Osteoblast (primary cell): ENCODE measurements around the gene CKMT2. TPM values are rescaled to one million over a fixed set of nuclear protein-coding genes. Genes with fewer than 3 reads are reported as not detected.

ENCODE experiments used
- DNase-seq: peaks from one replicate; pipeline ENCODE4 v3.0.0; 2011; ENCODE audit warnings: low spot score, mixed read lengths; ENCODE audit not compliant: insufficient read length; ENCODE audit errors: missing footprints
- H2AFZ ChIP-seq: 2 replicates; pipeline ENCODE4 v1.6.0; 2011; ENCODE audit warnings: mild to moderate bottlenecking, low read length
- H3K27ac ChIP-seq: 2 replicates; pipeline ENCODE4 v1.5.1; 2011; ENCODE audit warnings: mild to moderate bottlenecking, low read depth, low read length, moderate library complexity
- H3K27me3 ChIP-seq: 2 replicates; pipeline ENCODE4 v1.6.0; 2012; ENCODE audit warnings: mild to moderate bottlenecking, control low read depth, inconsistent platforms, low read length, moderate library complexity; ENCODE audit not compliant: insufficient read depth
- H3K36me3 ChIP-seq: 2 replicates; pipeline ENCODE4 v1.5.1; 2011; ENCODE audit warnings: mild to moderate bottlenecking, low read length, control low read depth, moderate library complexity; ENCODE audit not compliant: insufficient read depth
- H3K4me1 ChIP-seq: 2 replicates; pipeline ENCODE4 v1.5.1; 2011; ENCODE audit warnings: mild to moderate bottlenecking, low read length, control low read depth, moderate library complexity; ENCODE audit not compliant: insufficient read depth
- H3K4me2 ChIP-seq: 2 replicates; pipeline ENCODE4 v1.6.0; 2011; ENCODE audit warnings: mild to moderate bottlenecking, low read length; ENCODE audit not compliant: insufficient read depth
- H3K4me3 ChIP-seq: fragments of 200-600 bp; sonication (generic); 3 replicates; pipeline ENCODE4 v1.5.1; 2012; ENCODE audit warnings: mild to moderate bottlenecking, low read length, inconsistent platforms; ENCODE audit not compliant: insufficient read depth
- H3K79me2 ChIP-seq: 2 replicates; pipeline ENCODE4 v1.6.0; 2012; ENCODE audit warnings: mild to moderate bottlenecking, low read length, control low read depth, inconsistent platforms; ENCODE audit not compliant: insufficient read depth
- H3K9me3 ChIP-seq: 2 replicates; pipeline ENCODE4 v1.5.1; 2011; ENCODE audit warnings: low read depth, low read length, control low read depth
- H4K20me1 ChIP-seq: 2 replicates; pipeline ENCODE4 v1.6.0; 2012; ENCODE audit warnings: mild to moderate bottlenecking, low read length, control low read depth; ENCODE audit not compliant: insufficient read depth
- total RNA-seq: library from RNA; depleted of rRNA; stranded (reverse); fragments of >200 nt; gene quantifications from 2 replicates; pipeline ENCODE4 v1.2.3, GENCODE V29; 2012
- TF ChIP-seq, protein P1 (sequence below): IDR thresholded peaks from 2 replicates; pipeline ENCODE4 v1.5.1; 2011; ENCODE audit warnings: mild to moderate bottlenecking, low read depth, low read length, moderate library complexity; ENCODE audit errors: extremely low read depth

CKMT2 gene
- total RNA-seq, 1 donor: 1.4 TPM

DNA sequence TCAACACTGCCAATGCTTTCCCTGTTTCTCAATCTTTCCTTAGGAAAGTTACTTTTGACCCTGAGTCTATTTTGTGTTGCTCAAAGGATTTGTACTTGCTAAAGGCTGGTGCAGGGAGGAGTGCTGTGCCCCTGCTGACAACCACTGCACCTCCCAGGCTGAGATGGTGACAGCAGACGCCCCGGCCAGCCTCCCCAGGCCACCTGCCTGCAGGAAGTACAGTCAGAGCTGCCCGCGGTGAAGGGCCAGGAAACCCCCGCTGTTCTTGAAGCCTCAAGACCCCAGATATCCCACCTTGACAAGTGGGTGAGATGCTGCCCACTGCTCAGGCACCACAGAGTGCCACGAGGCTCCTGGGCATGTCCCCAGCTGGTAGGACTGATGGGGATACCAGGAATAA, 44.2 kb upstream of the CKMT2 start:
- Histone ChIP-seq H3K4me1 (no peaks in the 10 kb centered on the region), H3K79me2 (no peaks in the 10 kb centered on the region), H2AFZ (no peak overlapping the region), H3K9me3 (no peaks in the 10 kb centered on the region), H3K4me2 (no peak overlapping the region), H3K27ac (no peak overlapping the region), H3K27me3 (peaks cover 28% of the 10 kb centered on the region), H4K20me1 (no peaks in the 10 kb centered on the region), H3K36me3 (no peaks in the 10 kb centered on the region), H3K4me3 (no peak overlapping the region)
- TF ChIP-seq, protein P1, sequence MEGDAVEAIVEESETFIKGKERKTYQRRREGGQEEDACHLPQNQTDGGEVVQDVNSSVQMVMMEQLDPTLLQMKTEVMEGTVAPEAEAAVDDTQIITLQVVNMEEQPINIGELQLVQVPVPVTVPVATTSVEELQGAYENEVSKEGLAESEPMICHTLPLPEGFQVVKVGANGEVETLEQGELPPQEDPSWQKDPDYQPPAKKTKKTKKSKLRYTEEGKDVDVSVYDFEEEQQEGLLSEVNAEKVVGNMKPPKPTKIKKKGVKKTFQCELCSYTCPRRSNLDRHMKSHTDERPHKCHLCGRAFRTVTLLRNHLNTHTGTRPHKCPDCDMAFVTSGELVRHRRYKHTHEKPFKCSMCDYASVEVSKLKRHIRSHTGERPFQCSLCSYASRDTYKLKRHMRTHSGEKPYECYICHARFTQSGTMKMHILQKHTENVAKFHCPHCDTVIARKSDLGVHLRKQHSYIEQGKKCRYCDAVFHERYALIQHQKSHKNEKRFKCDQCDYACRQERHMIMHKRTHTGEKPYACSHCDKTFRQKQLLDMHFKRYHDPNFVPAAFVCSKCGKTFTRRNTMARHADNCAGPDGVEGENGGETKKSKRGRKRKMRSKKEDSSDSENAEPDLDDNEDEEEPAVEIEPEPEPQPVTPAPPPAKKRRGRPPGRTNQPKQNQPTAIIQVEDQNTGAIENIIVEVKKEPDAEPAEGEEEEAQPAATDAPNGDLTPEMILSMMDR: no peak
- DNase-seq: no peak

DNA sequence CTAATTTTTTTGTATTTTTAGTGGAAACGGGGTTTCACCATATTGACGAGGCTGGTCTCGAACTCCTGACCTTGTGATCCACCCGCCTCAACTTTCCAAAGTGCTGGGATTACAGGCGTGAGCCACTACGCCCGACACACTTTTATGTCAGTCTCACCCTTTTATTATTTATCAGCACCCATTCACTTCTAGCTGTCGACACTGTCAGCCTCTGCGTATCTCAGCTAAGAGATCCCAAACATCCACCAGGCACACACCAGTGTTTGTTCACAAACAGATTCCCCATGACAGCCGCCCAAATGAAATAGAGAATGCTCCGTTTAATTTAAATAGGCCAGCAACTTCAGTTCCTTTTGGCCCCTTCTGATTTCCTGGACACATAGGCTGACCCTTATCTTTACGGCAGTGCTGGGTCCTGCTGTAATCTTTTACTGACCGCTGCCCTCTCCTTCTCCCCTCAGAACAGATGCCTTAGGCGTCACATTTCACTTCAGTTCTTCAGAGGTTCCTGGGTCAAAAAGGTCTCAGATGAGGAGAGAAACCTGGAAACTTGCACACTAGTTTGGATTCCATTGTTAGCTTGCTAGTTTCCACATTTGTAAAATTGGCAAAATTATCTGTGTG, 43.1 kb upstream of the CKMT2 start:
- Histone ChIP-seq H2AFZ (no peak overlapping the region), H3K4me3 (no peak overlapping the region), H3K79me2 (no peaks in the 10 kb centered on the region), H3K4me2 (no peak overlapping the region), H4K20me1 (no peaks in the 10 kb centered on the region), H3K4me1 (no peaks in the 10 kb centered on the region), H3K27ac (no peak overlapping the region), H3K27me3 (peaks cover 28% of the 10 kb centered on the region), H3K9me3 (no peaks in the 10 kb centered on the region), H3K36me3 (no peaks in the 10 kb centered on the region)
- TF ChIP-seq, protein P1: no peak
- DNase-seq: peak; percentile 35

DNA sequence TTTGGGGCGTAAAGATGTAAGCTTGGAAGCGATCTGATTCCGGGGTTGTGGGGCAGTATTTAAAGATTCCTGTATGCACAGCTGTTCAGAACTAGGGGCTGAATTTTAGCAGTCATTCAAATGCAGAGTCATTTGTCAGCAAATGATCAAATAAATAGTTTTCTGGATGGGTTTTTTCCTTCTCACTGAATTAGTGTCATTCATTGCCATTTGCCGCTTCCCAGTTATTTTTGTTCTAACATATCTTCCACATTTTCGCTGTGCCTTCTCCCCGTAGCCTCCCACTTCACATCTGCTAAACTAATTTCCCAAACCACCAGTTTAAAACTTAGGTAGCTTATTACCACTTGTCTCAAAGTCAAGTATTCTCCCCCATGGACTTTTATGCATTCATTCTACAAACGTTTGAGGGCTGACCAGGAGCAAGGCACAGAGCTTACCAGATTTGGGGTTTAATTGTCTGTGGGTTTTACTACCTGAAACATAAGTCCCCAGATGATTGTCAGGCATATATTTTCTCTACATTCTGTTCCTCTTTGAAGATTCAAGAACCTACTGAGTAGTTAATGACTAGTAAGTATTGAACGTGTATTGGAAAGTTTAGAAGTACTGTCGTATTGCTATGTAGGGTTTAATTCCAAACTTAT, 41.3 kb upstream of the CKMT2 start:
- peak overlapping the region; percentile 15 for H2AFZ ChIP-seq
- no peaks in the 10 kb centered on the region for H3K4me1 ChIP-seq
- DNase-seq: peak; percentile 67
- H3K4me3 ChIP-seq: no peak overlapping the region
- TF ChIP-seq, protein P1: no peak
- H4K20me1 ChIP-seq: no peaks in the 10 kb centered on the region
- no peaks in the 10 kb centered on the region for H3K36me3 ChIP-seq
- H3K9me3 ChIP-seq: no peaks in the 10 kb centered on the region
- H3K27me3 ChIP-seq: peaks cover 20% of the 10 kb centered on the region
- H3K27ac ChIP-seq: no peak overlapping the region
- no peak overlapping the region for H3K4me2 ChIP-seq
- H3K79me2 ChIP-seq: no peaks in the 10 kb centered on the region

DNA sequence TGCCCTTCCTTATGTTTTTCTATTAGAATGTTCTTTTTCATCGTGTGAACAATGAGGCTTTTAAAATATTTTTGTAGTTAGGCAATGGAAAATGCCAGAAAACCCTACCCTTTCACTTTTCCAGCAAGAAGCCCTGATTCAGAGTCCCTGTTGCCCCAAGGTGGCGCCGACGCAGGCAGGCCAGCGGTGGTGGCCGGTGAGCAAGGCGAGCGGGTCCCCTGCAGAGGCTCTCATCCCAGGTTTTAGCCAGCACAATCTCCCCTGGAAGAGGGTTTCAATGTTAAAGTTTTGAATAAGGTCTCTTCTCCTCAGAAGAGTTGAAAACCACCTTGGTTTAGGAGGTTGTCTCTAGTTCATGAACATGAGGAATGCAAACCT, 40.8 kb upstream of the CKMT2 start:
- H2AFZ ChIP-seq: no peak overlapping the region
- no peaks in the 10 kb centered on the region for H3K79me2 ChIP-seq

More for the DNA sequence above, 40.8 kb upstream of the CKMT2 start:
- H3K4me2 ChIP-seq: no peak overlapping the region
- no peaks in the 10 kb centered on the region for H3K4me1 ChIP-seq
- DNase-seq: no peak
- H3K27me3 ChIP-seq: peaks cover 18% of the 10 kb centered on the region
- H4K20me1 ChIP-seq: no peaks in the 10 kb centered on the region
- TF ChIP-seq, protein P1: no peak
- H3K9me3 ChIP-seq: no peaks in the 10 kb centered on the region
- H3K4me3 ChIP-seq: no peak overlapping the region
- no peaks in the 10 kb centered on the region for H3K36me3 ChIP-seq
- H3K27ac ChIP-seq: no peak overlapping the region
